HFFc6 (cell line): Measurements from ENCODE around the gene CACTIN. TPM values are rescaled to one million over a fixed set of nuclear protein-coding genes. Genes with fewer than 3 reads are reported as not detected.
"Not testable (repeated sequence)": the region's sequence is repeated elsewhere in the genome, so short reads cannot be mapped to it uniquely, and the experiment has no call there.

Source experiments
- DNase-seq: peaks from one replicate; pipeline ENCODE4 v3.0.0-alpha.2; 2018
- H3K27ac Mint-ChIP-seq: 2 replicates; pipeline ENCODE4 v1.8.0; 2020; ENCODE audit warnings: mild to moderate bottlenecking, mixed read lengths
- H3K27me3 Mint-ChIP-seq: 2 replicates; pipeline ENCODE4 v1.8.0; 2021; ENCODE audit warnings: mild to moderate bottlenecking, moderate library complexity, mixed read lengths; ENCODE audit not compliant: insufficient read depth
- H3K36me3 Mint-ChIP-seq: 2 replicates; pipeline ENCODE4 v1.8.0; 2021; ENCODE audit warnings: low read depth, mixed read lengths
- H3K4me1 Mint-ChIP-seq: 2 replicates; pipeline ENCODE4 v1.8.0; 2020; ENCODE audit warnings: low read depth, mixed read lengths
- H3K4me3 Mint-ChIP-seq: 2 replicates; pipeline ENCODE4 v1.8.0; 2020; ENCODE audit warnings: mild to moderate bottlenecking, moderate library complexity, mixed read lengths
- H3K9me3 Mint-ChIP-seq: 2 replicates; pipeline ENCODE4 v1.8.0; 2020; ENCODE audit warnings: mild to moderate bottlenecking, mixed read lengths
- total RNA-seq, 6 experiments: library from RNA; stranded (reverse); fragmentation: NEBNext Ultra II Directional; extraction: Animal tissue kit (Norgen Biotek cat#: 25700); gene quantifications; 2 replicates in 1 of 6; 3 replicates in 5 of 6; pipeline ENCODE4 v1.2.3, GENCODE V29; 2021
- TF ChIP-seq, protein P1 (sequence below): fragments of 200-600 bp; sonication (generic); IDR thresholded peaks from 2 replicates; pipeline ENCODE4 v1.5.0; 2021; ENCODE audit warnings: antibody characterized with exemption, mild to moderate bottlenecking

Gene CACTIN
- total RNA-seq, 6 experiments from 2014 or later = 22.7 to 25.3 (median 24.9) TPM

DNA sequence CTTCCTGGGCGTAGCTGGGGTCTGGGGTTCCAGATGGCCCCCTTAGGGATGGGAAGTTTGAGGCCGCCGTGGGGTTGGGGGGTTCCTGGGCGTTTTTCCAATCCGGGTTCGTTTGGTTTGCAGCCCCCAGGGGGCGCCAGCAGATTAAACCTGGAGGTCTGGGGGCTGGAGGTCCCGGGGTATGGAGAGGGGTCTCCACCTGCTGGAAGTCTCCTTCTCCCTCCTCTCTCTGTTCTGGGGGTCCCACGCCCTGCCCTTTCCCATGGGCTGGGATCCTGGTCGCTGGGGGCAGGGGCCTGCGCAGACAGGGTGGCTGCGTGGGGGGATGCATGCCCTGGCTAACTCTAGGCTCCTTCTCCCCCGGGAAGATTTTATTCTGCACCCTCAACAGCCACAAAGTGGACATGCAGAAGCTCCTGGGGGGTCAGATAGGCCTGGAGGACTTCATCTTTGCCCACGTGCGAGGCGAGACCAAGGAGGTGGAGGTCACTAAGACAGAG, 40.4 kb downstream of the CACTIN start:
- Mint-ChIP-seq H3K27me3 (peaks cover 7% of the 10 kb centered on the region), H3K4me3 (no peak overlapping the region), H3K36me3 (no peaks in the 10 kb centered on the region), H3K4me1 (no peaks in the 10 kb centered on the region), H3K9me3 (peaks cover 5% of the 10 kb centered on the region; the same call in 1 of the 2 replicates), H3K27ac (no peak overlapping the region)
- no peak for DNase-seq
- TF ChIP-seq, protein P1, sequence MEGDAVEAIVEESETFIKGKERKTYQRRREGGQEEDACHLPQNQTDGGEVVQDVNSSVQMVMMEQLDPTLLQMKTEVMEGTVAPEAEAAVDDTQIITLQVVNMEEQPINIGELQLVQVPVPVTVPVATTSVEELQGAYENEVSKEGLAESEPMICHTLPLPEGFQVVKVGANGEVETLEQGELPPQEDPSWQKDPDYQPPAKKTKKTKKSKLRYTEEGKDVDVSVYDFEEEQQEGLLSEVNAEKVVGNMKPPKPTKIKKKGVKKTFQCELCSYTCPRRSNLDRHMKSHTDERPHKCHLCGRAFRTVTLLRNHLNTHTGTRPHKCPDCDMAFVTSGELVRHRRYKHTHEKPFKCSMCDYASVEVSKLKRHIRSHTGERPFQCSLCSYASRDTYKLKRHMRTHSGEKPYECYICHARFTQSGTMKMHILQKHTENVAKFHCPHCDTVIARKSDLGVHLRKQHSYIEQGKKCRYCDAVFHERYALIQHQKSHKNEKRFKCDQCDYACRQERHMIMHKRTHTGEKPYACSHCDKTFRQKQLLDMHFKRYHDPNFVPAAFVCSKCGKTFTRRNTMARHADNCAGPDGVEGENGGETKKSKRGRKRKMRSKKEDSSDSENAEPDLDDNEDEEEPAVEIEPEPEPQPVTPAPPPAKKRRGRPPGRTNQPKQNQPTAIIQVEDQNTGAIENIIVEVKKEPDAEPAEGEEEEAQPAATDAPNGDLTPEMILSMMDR = peak; percentile 75

DNA sequence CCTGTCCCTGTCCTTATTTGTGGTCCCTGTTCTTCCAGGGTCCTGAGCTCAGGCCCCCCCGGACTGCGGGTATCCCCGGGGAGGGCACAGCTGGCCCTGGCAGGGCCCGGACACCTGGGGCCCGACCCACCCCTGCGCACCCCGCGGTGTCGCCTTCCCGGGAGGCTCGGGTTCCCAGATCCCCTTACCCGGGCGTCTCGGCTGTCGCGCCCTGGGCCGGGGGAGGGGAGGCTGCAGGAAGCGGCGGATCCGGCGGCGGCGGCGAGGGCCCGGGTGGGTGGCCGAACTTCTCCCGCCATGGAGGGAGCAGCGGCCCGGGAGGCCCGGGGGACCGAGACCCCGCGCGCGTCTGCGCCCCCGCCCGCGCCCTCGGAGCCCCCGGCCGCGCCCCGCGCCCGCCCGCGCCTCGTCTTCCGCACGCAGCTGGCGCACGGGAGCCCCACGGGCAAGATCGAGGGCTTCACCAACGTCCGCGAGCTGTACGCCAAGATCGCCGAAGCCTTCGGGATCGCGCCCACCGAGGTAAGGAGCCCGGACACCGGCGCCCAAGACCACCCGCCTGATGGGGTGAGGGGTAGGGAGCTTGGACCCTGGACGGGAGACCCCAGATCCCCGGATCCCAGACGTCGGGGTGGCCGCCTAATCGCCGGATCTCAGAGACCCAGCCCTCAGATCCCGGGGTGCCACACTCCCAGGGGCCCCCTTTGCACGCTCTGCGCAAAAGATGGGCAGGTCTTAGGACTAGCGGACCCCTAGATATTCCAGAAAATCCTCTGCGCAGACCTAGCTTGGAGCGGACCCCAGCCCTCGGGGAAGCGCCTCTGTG, 41.1 kb downstream of the CACTIN start, which contains the start of gene GIPC3:
GIPC3 (plus strand) TSS at position 178 of the 826 bp plus-strand sequence; CDS start at position 298, 120 bp downstream.
- Mint-ChIP-seq H3K36me3 (no peaks in the 10 kb centered on the region), H3K27ac (no peak within 1 kb of the TSS), H3K4me1 (peaks cover 5% of the 10 kb centered on the region), H3K27me3 (peaks cover 4% of the 10 kb centered on the region), H3K4me3 (no peak within 1 kb of the TSS), H3K9me3 (no peaks in the 10 kb centered on the region; the same call in 1 of the 2 replicates)
- no peak for DNase-seq
- TF ChIP-seq, protein P1 = no peak

DNA sequence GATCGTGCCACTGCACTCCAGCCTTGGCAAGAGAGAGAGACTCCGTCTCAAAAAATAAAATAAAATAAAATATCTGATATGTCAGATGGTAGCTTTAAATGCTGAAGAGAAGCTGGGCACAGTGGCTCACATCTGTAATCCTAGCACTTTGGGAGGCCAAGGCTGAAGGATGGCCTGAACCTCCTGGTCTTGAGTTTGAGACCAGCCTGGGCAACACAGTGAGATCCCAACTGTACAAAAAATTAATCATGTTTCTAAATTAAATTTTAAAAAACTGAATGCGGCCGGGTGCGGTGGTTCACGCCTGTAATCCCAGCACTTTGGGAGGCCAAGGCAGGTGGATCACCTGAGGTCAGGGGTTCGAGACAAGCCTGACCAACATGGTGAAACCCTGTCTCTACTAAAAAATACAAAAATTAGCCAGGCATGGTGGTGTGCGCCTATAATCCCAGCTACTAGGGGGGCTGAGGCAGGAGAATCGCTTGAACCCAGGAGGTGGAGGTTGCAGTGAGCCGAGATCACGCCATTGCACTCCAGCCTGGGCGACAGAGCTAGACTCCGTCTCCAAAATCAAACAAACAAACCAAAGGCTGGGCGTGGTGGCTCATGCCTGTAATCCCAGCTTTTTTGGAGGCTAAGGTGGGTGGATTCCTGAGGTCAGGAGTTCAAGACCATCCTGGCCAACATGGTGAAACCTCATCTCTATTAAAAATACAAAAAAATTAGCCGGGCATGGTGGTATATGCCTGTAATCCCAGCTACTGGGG, 42.4 kb downstream of the CACTIN start:
- H3K4me3 Mint-ChIP-seq = not testable (repeated sequence)

DNA sequence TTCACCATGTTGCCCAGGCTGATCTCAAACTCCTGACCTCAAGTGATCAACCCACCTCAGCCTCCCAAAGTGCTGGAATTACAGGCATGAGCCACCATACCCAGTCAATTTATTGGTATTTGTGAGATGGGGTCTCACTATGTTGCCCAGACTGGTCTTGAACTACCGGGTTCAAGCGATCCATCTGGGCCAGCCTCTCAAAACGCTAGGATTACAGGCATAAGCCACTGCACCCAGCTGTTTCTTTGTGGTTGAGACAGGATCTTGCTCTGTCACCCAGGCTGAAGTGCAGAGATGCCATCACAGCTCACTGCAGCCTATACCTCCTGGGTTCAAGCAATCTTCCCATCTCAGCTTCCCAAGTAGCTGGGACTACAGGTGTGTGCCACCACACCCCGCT, 44.8 kb downstream of the CACTIN start:
- H3K27me3 Mint-ChIP-seq, DNase-seq, H3K4me3 Mint-ChIP-seq, H3K27ac Mint-ChIP-seq, H3K9me3 Mint-ChIP-seq, H3K36me3 Mint-ChIP-seq: not testable (repeated sequence)
- H3K4me1 Mint-ChIP-seq = peaks cover 23% of the 10 kb centered on the region

More for the DNA sequence above, 42.4 kb downstream of the CACTIN start:
- not testable (repeated sequence) for H3K36me3 Mint-ChIP-seq, H3K9me3 Mint-ChIP-seq, H3K27me3 Mint-ChIP-seq, H3K27ac Mint-ChIP-seq, DNase-seq
- peaks cover 18% of the 10 kb centered on the region for H3K4me1 Mint-ChIP-seq

DNA sequence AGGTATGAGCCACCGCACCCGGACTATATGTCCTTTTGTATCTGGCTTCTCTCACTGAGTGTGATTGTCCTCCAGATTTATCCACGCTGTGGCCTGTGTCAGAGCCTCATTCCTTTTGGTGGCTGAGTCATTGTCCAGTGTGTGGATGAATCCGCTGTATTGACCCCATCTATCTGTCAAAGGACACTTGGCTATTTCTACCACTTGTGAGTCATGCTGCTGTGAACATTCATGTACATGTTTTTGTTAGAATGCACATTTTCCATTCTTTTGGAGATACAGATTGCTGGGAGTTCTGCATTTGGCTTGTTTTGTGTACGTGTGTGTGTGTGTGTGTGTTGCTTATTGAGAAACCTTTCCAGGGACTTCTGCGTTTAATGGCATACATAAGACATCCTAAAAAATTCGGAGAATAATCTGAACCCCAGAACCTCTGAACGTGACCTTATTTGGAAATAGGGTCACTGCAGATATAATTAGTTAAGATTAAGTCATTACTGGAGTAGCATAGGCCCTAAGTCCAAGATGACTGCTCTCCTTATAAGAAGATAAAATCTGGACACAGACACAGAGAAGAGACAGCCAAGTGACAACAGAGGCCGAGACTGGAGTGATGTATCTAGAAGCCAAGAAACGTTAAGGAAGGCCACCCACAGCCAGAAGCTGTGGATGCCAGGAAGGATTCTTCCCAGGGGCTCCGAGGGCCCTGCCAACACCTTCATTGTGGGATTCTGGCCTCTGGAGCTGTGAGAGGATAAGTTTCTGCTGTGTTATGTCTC, 46.2 kb downstream of the CACTIN start:
- DNase-seq = peak; percentile 99
- Mint-ChIP-seq H3K4me1 (peaks cover 30% of the 10 kb centered on the region), H3K36me3 (peaks cover 2% of the 10 kb centered on the region), H3K27ac (peak overlapping the region; percentile 89), H3K27me3 (peaks cover 2% of the 10 kb centered on the region), H3K4me3 (peak overlapping the region; percentile 47), H3K9me3 (no peaks in the 10 kb centered on the region)
- TF ChIP-seq, protein P1 = no peak

DNA sequence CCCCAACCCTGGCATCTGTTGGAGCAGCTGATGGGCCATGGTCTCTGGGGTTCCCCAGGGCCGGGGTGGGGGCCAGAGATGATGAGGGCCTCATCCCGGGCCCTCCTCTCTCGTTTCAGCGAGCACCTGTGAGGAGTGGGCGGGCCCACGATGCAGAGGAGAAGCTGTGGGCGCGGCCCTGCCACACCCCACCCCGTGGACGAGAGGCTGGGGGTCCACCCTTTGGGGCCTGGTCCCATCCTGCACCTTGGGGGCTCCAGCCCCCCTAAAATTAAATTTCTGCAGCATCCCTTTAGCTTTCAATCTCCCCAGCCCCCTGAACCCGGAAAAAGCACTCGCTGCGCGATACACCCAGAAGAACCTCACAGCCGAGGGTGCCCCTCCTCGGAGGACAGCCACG, 48.2 kb downstream of the CACTIN start:
- Mint-ChIP-seq H3K27me3 (peaks cover 2% of the 10 kb centered on the region), H3K27ac (no peak overlapping the region), H3K4me1 (peaks cover 40% of the 10 kb centered on the region), H3K36me3 (peaks cover 13% of the 10 kb centered on the region), H3K9me3 (no peaks in the 10 kb centered on the region), H3K4me3 (no peak overlapping the region)
- no peak for DNase-seq
- TF ChIP-seq, protein P1 = no peak
